HG03045 (cell line): ENCODE measurements around the gene LRP5.
A peak's percentile ranks its signal among the peaks of the same experiment; 100 is the strongest.

Experiments
- ATAC-seq: cut with Tn5 transposase; IDR thresholded peaks from one replicate; pipeline ENCODE4 v1.9.1; 2021; ENCODE audit warnings: mild to moderate bottlenecking, moderate library complexity; ENCODE audit not compliant: unreplicated experiment

LRP5 gene

GRCh38 chr11:68367252-68367651 is 54.9 kb downstream of the LRP5 start:
- no peak for ATAC-seq

GRCh38 chr11:68369756-68370155 is 57.4 kb downstream of the LRP5 start:
- no peak for ATAC-seq

GRCh38 chr11:68370211-68371111 is 58.1 kb downstream of the LRP5 start:
- ATAC-seq: peak; percentile 68

GRCh38 chr11:68371171-68372041 is 59.0 kb downstream of the LRP5 start:
- ATAC-seq: no peak

- ATAC-seq: no peak
Observed at GRCh38 chr11:68372114-68372513, 59.7 kb downstream of the LRP5 start.

GRCh38 chr11:68372625-68373024 is 60.2 kb downstream of the LRP5 start:
- ATAC-seq: no peak

- no peak for ATAC-seq
Observed at GRCh38 chr11:68373189-68373814, 60.9 kb downstream of the LRP5 start.

- ATAC-seq: no peak
Observed at GRCh38 chr11:68373815-68374501, 61.6 kb downstream of the LRP5 start.

- no peak for ATAC-seq
Observed at GRCh38 chr11:68374531-68374930, 62.1 kb downstream of the LRP5 start.

GRCh38 chr11:68375337-68375736 is 62.9 kb downstream of the LRP5 start:
- ATAC-seq: no peak

GRCh38 chr11:68375766-68376165 is 63.4 kb downstream of the LRP5 start:
- ATAC-seq: no peak

GRCh38 chr11:68377389-68377795 is 65.0 kb downstream of the LRP5 start:
- no peak for ATAC-seq

- ATAC-seq: no peak
Observed at GRCh38 chr11:68379206-68379605, 66.8 kb downstream of the LRP5 start.

GRCh38 chr11:68380786-68381622 is 68.6 kb downstream of the LRP5 start:
- ATAC-seq: no peak

- no peak for ATAC-seq
Observed at GRCh38 chr11:68381716-68382115, 69.3 kb downstream of the LRP5 start.

- ATAC-seq: no peak
Observed at GRCh38 chr11:68382358-68382998, 70.1 kb downstream of the LRP5 start.

GRCh38 chr11:68383976-68384501 is 71.6 kb downstream of the LRP5 start:
- no peak for ATAC-seq

- ATAC-seq: no peak
Observed at GRCh38 chr11:68384530-68385081, 72.2 kb downstream of the LRP5 start.

- ATAC-seq: no peak
Observed at GRCh38 chr11:68385128-68385527, 72.7 kb downstream of the LRP5 start.
